Body of pancreas (tissue), 4 donors: ENCODE data around the gene MBIP. TPM values are rescaled to one million over a fixed set of nuclear protein-coding genes. Genes with fewer than 3 reads are reported as not detected.

ENCODE experiments used
- ATAC-seq: fragments of 150-250 bp; one replicate; pipeline ENCODE4 v1.9.1; 2016
- DNase-seq, 4 donors: peaks; one replicate each; pipeline ENCODE4 v3.0.0-alpha.2; 2019
- H3K27ac ChIP-seq, 4 donors: fragments of 200-600 bp; sonication (generic); 1 replicate in 3 of 4; 2 replicates in 1 of 4; pipeline versions ENCODE4 v1.5.1 to v1.6.1; 2016 to 2019; ENCODE audit warnings: mild to moderate bottlenecking in 1 of 4, mixed read lengths in 1 of 4, moderate library complexity in 1 of 4
- H3K27me3 ChIP-seq, 2 donors: fragments of 200-600 bp; sonication (generic); one replicate each; pipeline ENCODE4 v1.6.0; 2016; ENCODE audit warnings: mild to moderate bottlenecking in 1 of 2
- H3K36me3 ChIP-seq, 2 donors: fragments of 200-600 bp; sonication (generic); replicated peaks in 1 of 2; 2 replicates each; pipeline ENCODE4 v1.5.1; 2016; ENCODE audit warnings: low read depth in 2 of 2; ENCODE audit not compliant: insufficient read depth in 1 of 2
- H3K4me1 ChIP-seq: fragments of 200-600 bp; sonication (generic); one replicate; pipeline ENCODE4 v1.6.0; 2016
- H3K4me3 ChIP-seq, 2 donors: fragments of 200-600 bp; sonication (generic); 1 replicate in 1 of 2; 2 replicates in 1 of 2; pipeline ENCODE4 v1.5.1; 2016 to 2019
- H3K9me3 ChIP-seq, 3 donors: fragments of 200-600 bp; sonication (generic); 1 replicate in 2 of 3; 2 replicates in 1 of 3; pipeline ENCODE4 v1.5.1; 2016
- POLR2A ChIP-seq, 3 donors: fragments of 450-650 bp; IDR thresholded peaks; one replicate each; pipeline ENCODE4 v1.6.1; 2016; ENCODE audit warnings: antibody characterized with exemption in 3 of 3, mild to moderate bottlenecking in 2 of 3
- WGBS, 2 donors: methylation state at CpG; one replicate each; pipeline ENCODE4 v1.1.5; 2017; 5-methylcytosine and 5-hydroxymethylcytosine counted together
- intact Hi-C: fragments of 100-400 bp; cut with DNase I; formaldehyde crosslinking; loops from one replicate; pipeline ENCODE4 v1.15.1; 2023
- total RNA-seq, 2 donors: library from RNA; depleted of rRNA; stranded (reverse); fragments of >200 nt; gene quantifications; one replicate each; pipeline ENCODE4 v1.1.0, GENCODE V29; 2016
- TF ChIP-seq, protein P1 (sequence below), 7 experiments: fragments of 450-650 bp in 4 of 7; fragments of 200-600 bp in 3 of 7; sonication (generic) in 3 of 7; IDR thresholded peaks; one replicate each; pipeline ENCODE4 v1.5.1; 2016 to 2019; ENCODE audit warnings: antibody characterized with exemption in 7 of 7

Gene MBIP, protein sequence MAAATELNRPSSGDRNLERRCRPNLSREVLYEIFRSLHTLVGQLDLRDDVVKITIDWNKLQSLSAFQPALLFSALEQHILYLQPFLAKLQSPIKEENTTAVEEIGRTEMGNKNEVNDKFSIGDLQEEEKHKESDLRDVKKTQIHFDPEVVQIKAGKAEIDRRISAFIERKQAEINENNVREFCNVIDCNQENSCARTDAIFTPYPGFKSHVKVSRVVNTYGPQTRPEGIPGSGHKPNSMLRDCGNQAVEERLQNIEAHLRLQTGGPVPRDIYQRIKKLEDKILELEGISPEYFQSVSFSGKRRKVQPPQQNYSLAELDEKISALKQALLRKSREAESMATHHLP
- total RNA-seq = 1 to 10 TPM; 5.6 to 9.9 TPM

DNA sequence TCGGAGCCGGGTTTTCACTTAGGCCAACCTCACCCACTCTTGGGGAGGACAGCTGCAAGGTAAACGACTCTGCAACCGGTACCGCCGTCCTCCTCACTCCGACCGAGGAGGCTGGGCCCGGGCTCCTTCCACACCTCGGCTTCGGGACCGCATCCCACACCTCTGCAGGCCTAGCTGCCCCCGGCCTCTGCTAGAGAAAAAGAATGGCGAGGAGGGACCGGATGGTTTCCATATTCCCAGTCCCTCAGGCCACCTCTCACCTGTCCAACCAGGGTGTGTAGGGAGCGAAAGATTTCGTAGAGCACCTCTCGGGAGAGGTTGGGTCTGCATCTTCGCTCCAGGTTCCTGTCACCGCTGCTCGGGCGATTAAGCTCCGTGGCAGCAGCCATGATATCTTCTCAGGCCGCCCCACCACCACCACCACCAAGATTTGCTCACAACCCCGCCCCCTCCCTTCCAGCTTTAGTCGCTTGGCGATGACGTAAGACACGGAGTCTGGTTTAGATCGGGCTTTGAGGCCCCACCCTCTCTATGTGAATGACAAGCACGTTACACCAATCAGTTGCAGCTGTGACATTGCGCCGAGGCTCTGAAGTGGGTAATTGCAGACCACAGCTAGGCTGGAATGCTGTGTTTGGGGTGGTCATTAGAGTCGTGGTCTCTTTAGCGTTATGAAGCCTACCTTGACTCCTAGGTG is at the start of gene MBIP:
Gene MBIP, minus strand, starts transcription at position 438 of the 697 bp plus-strand sequence. Its CDS starts 49 bp downstream, at position 389.
- Histone ChIP-seq H3K27me3 (no peaks in the 10 kb centered on the region), H3K4me1 (peaks cover 26% of the 10 kb centered on the region), H3K36me3 (no peaks in the 10 kb centered on the region), H3K4me3 (peak within 1 kb of the TSS; percentile 85), H3K9me3 (no peaks in the 10 kb centered on the region), H3K27ac (peak within 1 kb of the TSS; percentile 82 to 92 (median 88))
- peak; percentile 93 to 97 (median 96) for DNase-seq
- TF ChIP-seq, protein P1, sequence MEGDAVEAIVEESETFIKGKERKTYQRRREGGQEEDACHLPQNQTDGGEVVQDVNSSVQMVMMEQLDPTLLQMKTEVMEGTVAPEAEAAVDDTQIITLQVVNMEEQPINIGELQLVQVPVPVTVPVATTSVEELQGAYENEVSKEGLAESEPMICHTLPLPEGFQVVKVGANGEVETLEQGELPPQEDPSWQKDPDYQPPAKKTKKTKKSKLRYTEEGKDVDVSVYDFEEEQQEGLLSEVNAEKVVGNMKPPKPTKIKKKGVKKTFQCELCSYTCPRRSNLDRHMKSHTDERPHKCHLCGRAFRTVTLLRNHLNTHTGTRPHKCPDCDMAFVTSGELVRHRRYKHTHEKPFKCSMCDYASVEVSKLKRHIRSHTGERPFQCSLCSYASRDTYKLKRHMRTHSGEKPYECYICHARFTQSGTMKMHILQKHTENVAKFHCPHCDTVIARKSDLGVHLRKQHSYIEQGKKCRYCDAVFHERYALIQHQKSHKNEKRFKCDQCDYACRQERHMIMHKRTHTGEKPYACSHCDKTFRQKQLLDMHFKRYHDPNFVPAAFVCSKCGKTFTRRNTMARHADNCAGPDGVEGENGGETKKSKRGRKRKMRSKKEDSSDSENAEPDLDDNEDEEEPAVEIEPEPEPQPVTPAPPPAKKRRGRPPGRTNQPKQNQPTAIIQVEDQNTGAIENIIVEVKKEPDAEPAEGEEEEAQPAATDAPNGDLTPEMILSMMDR (IDR thresholded peaks at IDR 0.05) = peak in 1 of 7 experiments; percentile 1
- TF ChIP-seq POLR2A (IDR thresholded peaks at IDR 0.05) = peak; percentile 46 to 86 (median 84)
- intact Hi-C loops = no loop called here
- 0 to 1% methylated on average over 27 to 35 of the region's 35 CpGs for WGBS, 2 donors
- ATAC-seq = peak; percentile 100

DNA sequence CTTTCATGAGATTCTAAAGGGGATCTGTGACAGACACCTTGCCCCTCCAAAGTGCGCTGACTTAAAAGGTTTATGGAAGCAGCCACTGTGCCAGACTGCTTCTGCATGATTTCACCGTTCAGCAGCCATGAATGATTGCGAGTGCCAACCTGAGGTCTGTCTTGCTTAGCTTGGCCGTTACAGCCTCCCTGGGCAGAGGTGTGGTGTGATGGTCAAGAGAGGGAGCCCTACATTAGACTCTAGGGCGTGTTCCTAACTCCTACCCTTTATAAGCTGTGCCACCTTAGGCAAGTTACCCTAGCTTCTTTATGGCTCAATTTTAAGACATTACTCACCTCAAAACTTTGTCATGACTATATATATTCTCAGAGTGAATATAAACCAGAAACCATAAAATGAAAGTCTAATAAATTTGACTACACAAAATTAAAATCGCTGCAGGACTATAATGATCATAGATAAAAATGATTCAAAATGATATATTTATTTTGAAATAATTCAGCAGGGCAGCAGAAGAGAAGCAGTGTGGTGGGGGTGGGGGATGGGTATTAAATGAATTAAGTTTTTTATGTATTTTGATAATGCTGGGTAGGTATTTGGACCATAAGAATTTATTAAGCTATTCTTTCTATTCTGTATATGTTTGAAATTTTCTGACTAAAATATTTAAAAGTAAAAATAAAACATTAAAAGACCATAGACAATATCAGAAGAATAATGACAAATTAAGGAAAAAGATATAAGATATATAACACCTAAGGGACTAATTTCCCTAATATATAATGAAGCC is 47.7 kb upstream of the MBIP start:
- Histone ChIP-seq H3K4me3 (no peak overlapping the region), H3K9me3 (no peaks in the 10 kb centered on the region), H3K27me3 (no peaks in the 10 kb centered on the region), H3K4me1 (no peaks in the 10 kb centered on the region), H3K27ac (no peak overlapping the region), H3K36me3 (no peaks in the 10 kb centered on the region)
- DNase-seq (no peak), ATAC-seq (no peak)
- TF ChIP-seq, protein P1 (IDR thresholded peaks at IDR 0.05) = no peak
- no peak for TF ChIP-seq POLR2A (IDR thresholded peaks at IDR 0.05)
- intact Hi-C loops = loop anchor here (5.0 kb wide), 1 partner anchor 296 kb away; no protein-coding TSS in a partner anchor
- WGBS, 2 donors = 59 to 70% methylated on average over 5 to 6 of the region's 6 CpGs

DNA sequence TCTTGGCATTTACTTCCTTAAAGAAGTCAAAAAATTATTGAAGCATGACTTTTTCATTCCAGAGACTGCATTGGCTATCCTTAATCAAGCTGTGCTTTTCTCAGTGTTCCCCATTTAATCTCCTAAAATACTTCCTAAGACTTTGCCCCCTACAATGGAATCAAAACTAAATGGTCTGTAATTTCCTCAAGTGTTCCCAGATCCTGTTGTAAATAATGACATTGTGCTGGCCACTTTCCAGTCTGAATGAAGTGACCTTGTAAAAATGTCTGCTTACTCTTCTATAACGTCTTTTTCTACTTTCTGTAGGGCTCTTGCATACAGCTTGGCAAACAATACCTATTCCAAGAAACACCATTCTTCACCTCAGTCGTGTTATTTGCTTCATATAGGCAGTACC is 45.3 kb upstream of the MBIP start:
- no peaks in the 10 kb centered on the region for H3K36me3 ChIP-seq
- H3K9me3 ChIP-seq = no peaks in the 10 kb centered on the region
- no peak overlapping the region for H3K27ac ChIP-seq
- H3K4me1 ChIP-seq = no peaks in the 10 kb centered on the region
- H3K27me3 ChIP-seq = no peaks in the 10 kb centered on the region
- DNase-seq = no peak
- TF ChIP-seq, protein P1 (IDR thresholded peaks at IDR 0.05) = no peak
- no peak for TF ChIP-seq POLR2A (IDR thresholded peaks at IDR 0.05)
- no peak for ATAC-seq
- intact Hi-C loops = loop anchor here (5.0 kb wide), 1 partner anchor 293 kb away; no protein-coding TSS in a partner anchor
- WGBS, 2 donors = 24 to 26% methylated on average over 2 of the region's 2 CpGs
- H3K4me3 ChIP-seq = no peak overlapping the region

DNA sequence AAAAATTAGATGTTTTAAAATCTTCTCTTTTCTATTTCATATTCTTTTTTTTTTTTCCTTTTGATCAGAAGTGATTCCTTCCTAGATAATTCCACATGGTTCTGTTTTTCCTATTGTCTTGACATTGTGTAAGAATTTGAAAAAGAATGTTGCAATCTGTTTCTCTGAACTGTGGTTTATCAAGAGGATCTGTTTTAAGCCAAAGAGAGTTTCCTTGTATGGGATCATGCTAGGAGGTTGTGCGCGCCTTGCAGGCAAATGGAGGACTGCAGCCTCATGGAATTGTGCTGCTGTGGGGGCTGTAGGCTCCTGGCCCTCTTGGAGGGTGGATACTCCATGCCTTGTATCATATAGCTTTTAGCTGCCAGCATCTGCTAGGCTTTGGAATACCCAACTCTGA is 43.3 kb upstream of the MBIP start:
- Histone ChIP-seq H3K4me3 (no peak overlapping the region), H3K27ac (no peak overlapping the region), H3K36me3 (no peaks in the 10 kb centered on the region), H3K4me1 (no peaks in the 10 kb centered on the region), H3K27me3 (no peaks in the 10 kb centered on the region), H3K9me3 (no peaks in the 10 kb centered on the region)
- DNase-seq = no peak
- WGBS, 2 donors = 89 to 100% methylated on average over 2 of the region's 2 CpGs
- TF ChIP-seq, protein P1 (IDR thresholded peaks at IDR 0.05) = no peak
- no peak for TF ChIP-seq POLR2A (IDR thresholded peaks at IDR 0.05)
- ATAC-seq = no peak
- intact Hi-C loops = no loop called here
